ENCODE results near the gene DESI1. TPM values are rescaled to one million over a fixed set of nuclear protein-coding genes. Genes with fewer than 3 reads are reported as not detected.
"Not testable (repeated sequence)": the region's sequence is repeated elsewhere in the genome, so short reads cannot be mapped to it uniquely, and the experiment has no call there.

DESI1 gene
- total RNA-seq, 1 experiment from 2014 or later = 59.6 TPM

GRCh38 chr22:41638748-41639147 lies 17.9 kb upstream of the DESI1 start:
- CTCF ChIA-PET = interaction anchor here (1.2 kb wide), 1 partner anchor 12 kb away, joined by 5 read pairs; no protein-coding TSS in a partner anchor
- intact Hi-C loops (cut with micrococcal nuclease) = no loop called here
- no peak for TF ChIP-seq CTCF (IDR thresholded peaks at IDR 0.05; ENCODE audit: unreplicated experiment)

GRCh38 chr22:41638124-41638523 lies 17.3 kb upstream of the DESI1 start:
- BruUV-seq (replicated peaks) = no TSS peak
- ChIA-PET CTCF (interaction anchor here (0.6 kb wide), 1 partner anchor 33 kb away, joined by 3 read pairs; no protein-coding TSS in a partner anchor), POLR2A (interaction anchor here (5.1 kb wide), 1 partner anchor 17 kb away, joined by 49 read pairs; the partner anchor contains the start of genes DESI1 and XRCC6)
- Mint-ChIP-seq H3K27ac (ENCODE audit: low read depth, unreplicated experiment) (no peak overlapping the region), H3K4me1 (ENCODE audit: insufficient read depth, unreplicated experiment) (peaks cover 13% of the 10 kb centered on the region), H3K27me3 (ENCODE audit: insufficient read depth, unreplicated experiment) (no peaks in the 10 kb centered on the region), H3K9me3 (ENCODE audit: unreplicated experiment) (no peaks in the 10 kb centered on the region), H3K4me3 (ENCODE audit: unreplicated experiment) (no peak overlapping the region), H3K36me3 (ENCODE audit: insufficient read depth, unreplicated experiment) (peaks cover 100% of the 10 kb centered on the region)
- intact Hi-C loops (cut with micrococcal nuclease) = no loop called here
- DNase-seq (ENCODE audit: unreplicated experiment) = no peak
- TF ChIP-seq CTCF (IDR thresholded peaks at IDR 0.05; ENCODE audit: unreplicated experiment) = no peak

More at GRCh38 chr22:41638748-41639147, 17.9 kb upstream of the DESI1 start:
- DNase-seq (ENCODE audit: unreplicated experiment) = no peak
- POLR2A ChIA-PET = interaction anchor here (0.6 to 5.1 kb wide), 3 partner anchors 12 to 237 kb away, joined by 3 to 49 read pairs (median 5); partner anchors contain the start of genes DESI1 and XRCC6
- Mint-ChIP-seq H3K36me3 (ENCODE audit: insufficient read depth, unreplicated experiment) (peaks cover 99% of the 10 kb centered on the region), H3K4me1 (ENCODE audit: insufficient read depth, unreplicated experiment) (peaks cover 13% of the 10 kb centered on the region), H3K9me3 (ENCODE audit: unreplicated experiment) (no peaks in the 10 kb centered on the region), H3K27me3 (ENCODE audit: insufficient read depth, unreplicated experiment) (no peaks in the 10 kb centered on the region), H3K27ac (ENCODE audit: low read depth, unreplicated experiment) (no peak overlapping the region), H3K4me3 (ENCODE audit: unreplicated experiment) (no peak overlapping the region)
- no TSS peak for BruUV-seq (replicated peaks)

GRCh38 chr22:41637623-41638022 lies 16.8 kb upstream of the DESI1 start:
- Mint-ChIP-seq H3K36me3 (ENCODE audit: insufficient read depth, unreplicated experiment) (peaks cover 100% of the 10 kb centered on the region), H3K4me1 (ENCODE audit: insufficient read depth, unreplicated experiment) (peaks cover 13% of the 10 kb centered on the region)
- BruUV-seq (replicated peaks); H3K27me3 Mint-ChIP-seq (ENCODE audit: insufficient read depth, unreplicated experiment); intact Hi-C loops (cut with micrococcal nuclease); H3K9me3 Mint-ChIP-seq (ENCODE audit: unreplicated experiment); H3K4me3 Mint-ChIP-seq (ENCODE audit: unreplicated experiment); DNase-seq (ENCODE audit: unreplicated experiment); H3K27ac Mint-ChIP-seq (ENCODE audit: low read depth, unreplicated experiment): not testable (repeated sequence)
- POLR2A ChIA-PET = interaction anchor here (0.7 to 5.1 kb wide), 5 partner anchors 9 to 195 kb away, joined by 3 to 49 read pairs (median 5); partner anchors contain the start of genes CCDC134, DESI1 and XRCC6
- CTCF ChIA-PET = interaction anchor here (0.6 to 1.0 kb wide), 2 partner anchors 33 to 94 kb away, joined by 3 to 4 read pairs; no protein-coding TSS in a partner anchor

- Mint-ChIP-seq H3K27ac (ENCODE audit: low read depth, unreplicated experiment) (peak overlapping the region; percentile 77), H3K36me3 (ENCODE audit: insufficient read depth, unreplicated experiment) (peaks cover 100% of the 10 kb centered on the region), H3K9me3 (ENCODE audit: unreplicated experiment) (no peaks in the 10 kb centered on the region), H3K4me1 (ENCODE audit: insufficient read depth, unreplicated experiment) (peaks cover 6% of the 10 kb centered on the region), H3K27me3 (ENCODE audit: insufficient read depth, unreplicated experiment) (no peaks in the 10 kb centered on the region), H3K4me3 (ENCODE audit: unreplicated experiment) (no peak overlapping the region)
- CTCF ChIA-PET = interaction anchor here (1.0 to 1.1 kb wide), 2 partner anchors 15 to 93 kb away, joined by 3 to 4 read pairs; no protein-coding TSS in a partner anchor
- POLR2A ChIA-PET = interaction anchor here (0.6 to 5.1 kb wide), 10 partner anchors 10 to 255 kb away, joined by 3 to 49 read pairs (median 4); partner anchors contain the start of genes DESI1, POLR3H, TEF and XRCC6
- TF ChIP-seq CTCF (IDR thresholded peaks at IDR 0.05; ENCODE audit: unreplicated experiment) = no peak
- peak; percentile 72 for DNase-seq (ENCODE audit: unreplicated experiment)
- intact Hi-C loops (cut with micrococcal nuclease) = no loop called here
- TSS peak; percentile 17 for BruUV-seq (replicated peaks)
Observed at GRCh38 chr22:41636467-41636866, 15.6 kb upstream of the DESI1 start.

GRCh38 chr22:41634610-41635009 lies 13.8 kb upstream of the DESI1 start:
- BruUV-seq (replicated peaks); CTCF ChIA-PET; DNase-seq (ENCODE audit: unreplicated experiment); intact Hi-C loops (cut with micrococcal nuclease); H3K27ac Mint-ChIP-seq (ENCODE audit: low read depth, unreplicated experiment); H3K9me3 Mint-ChIP-seq (ENCODE audit: unreplicated experiment); H3K4me3 Mint-ChIP-seq (ENCODE audit: unreplicated experiment); H3K27me3 Mint-ChIP-seq (ENCODE audit: insufficient read depth, unreplicated experiment); H3K4me1 Mint-ChIP-seq (ENCODE audit: insufficient read depth, unreplicated experiment): not testable (repeated sequence)
- POLR2A ChIA-PET = interaction anchor here (1.5 kb wide), 1 partner anchor 14 kb away, joined by 3 read pairs; the partner anchor contains the start of genes DESI1 and XRCC6
- peaks cover 91% of the 10 kb centered on the region for H3K36me3 Mint-ChIP-seq (ENCODE audit: insufficient read depth, unreplicated experiment)

GRCh38 chr22:41631615-41632014 lies 10.8 kb upstream of the DESI1 start:
- POLR2A ChIA-PET; H3K4me1 Mint-ChIP-seq (ENCODE audit: insufficient read depth, unreplicated experiment); CTCF ChIA-PET; H3K27me3 Mint-ChIP-seq (ENCODE audit: insufficient read depth, unreplicated experiment); H3K9me3 Mint-ChIP-seq (ENCODE audit: unreplicated experiment); H3K4me3 Mint-ChIP-seq (ENCODE audit: unreplicated experiment); intact Hi-C loops (cut with micrococcal nuclease); H3K27ac Mint-ChIP-seq (ENCODE audit: low read depth, unreplicated experiment); DNase-seq (ENCODE audit: unreplicated experiment); BruUV-seq (replicated peaks): not testable (repeated sequence)
- peaks cover 91% of the 10 kb centered on the region for H3K36me3 Mint-ChIP-seq (ENCODE audit: insufficient read depth, unreplicated experiment)

- H3K27me3 Mint-ChIP-seq (ENCODE audit: insufficient read depth, unreplicated experiment); DNase-seq (ENCODE audit: unreplicated experiment); CTCF ChIA-PET; H3K27ac Mint-ChIP-seq (ENCODE audit: low read depth, unreplicated experiment); H3K4me3 Mint-ChIP-seq (ENCODE audit: unreplicated experiment); BruUV-seq (replicated peaks); H3K4me1 Mint-ChIP-seq (ENCODE audit: insufficient read depth, unreplicated experiment); intact Hi-C loops (cut with micrococcal nuclease); H3K9me3 Mint-ChIP-seq (ENCODE audit: unreplicated experiment); POLR2A ChIA-PET: not testable (repeated sequence)
- peaks cover 91% of the 10 kb centered on the region for H3K36me3 Mint-ChIP-seq (ENCODE audit: insufficient read depth, unreplicated experiment)
Observed at GRCh38 chr22:41631115-41631514, 10.3 kb upstream of the DESI1 start.
